Amygdala (tissue), 56 donors: ENCODE results near the gene CTH.
A peak's percentile ranks its signal among the peaks of the same experiment; 100 is the strongest.
"Not testable (repeated sequence)": the region's sequence is repeated elsewhere in the genome, so short reads cannot be mapped to it uniquely, and the experiment has no call there.

ENCODE experiments used
- DNase-seq, 56 donors: peaks; one replicate each; lab custom pipeline; 2025; lab: John Stamatoyannopoulos, UW

Gene CTH

DNA sequence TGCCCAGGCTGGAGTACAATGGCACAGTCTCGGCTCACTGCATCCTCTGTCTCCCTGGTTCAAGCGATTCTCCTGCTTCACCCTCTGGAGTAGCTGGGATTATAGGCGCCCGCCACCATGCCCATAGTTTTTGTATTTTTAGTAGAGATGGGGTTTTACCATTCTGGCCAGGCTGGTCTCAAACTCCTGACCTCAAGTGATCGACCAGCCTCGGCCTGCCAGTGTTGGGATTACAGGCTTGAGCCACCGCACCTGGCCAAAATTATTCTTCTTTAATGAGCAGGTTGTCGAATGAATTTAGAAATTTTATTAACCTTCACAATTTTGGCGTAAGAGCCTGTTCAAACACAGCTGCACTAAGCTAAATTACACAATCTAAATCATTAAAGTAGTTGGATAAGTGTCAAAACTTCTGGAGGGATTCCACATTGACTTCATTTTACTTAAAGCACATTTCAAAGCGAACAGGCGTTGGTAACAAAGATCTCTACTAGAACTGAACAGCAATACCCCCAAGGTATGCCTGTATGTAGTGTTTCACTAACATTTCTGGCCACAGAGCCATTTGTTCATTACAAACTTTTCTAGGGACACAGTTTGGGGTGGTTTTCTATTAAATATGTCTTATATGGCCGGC lies 5.2 kb upstream of the CTH start:
- no peak for DNase-seq

DNA sequence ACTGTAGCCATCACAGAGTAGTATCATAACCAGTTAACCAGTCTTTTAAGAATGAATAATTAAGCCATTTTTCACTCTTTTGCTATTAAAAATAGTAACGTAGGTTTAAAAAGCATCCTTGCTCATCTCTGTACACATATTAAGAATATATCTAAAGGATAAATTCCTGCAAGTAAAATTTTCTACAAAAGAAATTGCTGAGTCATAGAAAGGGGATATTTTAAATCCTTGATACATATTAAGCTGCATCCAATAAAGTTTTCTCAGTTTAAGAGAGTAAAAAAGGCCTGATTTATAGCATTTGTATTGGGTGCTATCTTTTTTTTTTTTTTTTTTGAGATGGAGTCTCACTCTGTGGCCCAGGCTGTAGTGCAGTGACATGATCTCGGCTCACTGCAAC lies 1.9 kb upstream of the CTH start:
- DNase-seq = no peak

DNA sequence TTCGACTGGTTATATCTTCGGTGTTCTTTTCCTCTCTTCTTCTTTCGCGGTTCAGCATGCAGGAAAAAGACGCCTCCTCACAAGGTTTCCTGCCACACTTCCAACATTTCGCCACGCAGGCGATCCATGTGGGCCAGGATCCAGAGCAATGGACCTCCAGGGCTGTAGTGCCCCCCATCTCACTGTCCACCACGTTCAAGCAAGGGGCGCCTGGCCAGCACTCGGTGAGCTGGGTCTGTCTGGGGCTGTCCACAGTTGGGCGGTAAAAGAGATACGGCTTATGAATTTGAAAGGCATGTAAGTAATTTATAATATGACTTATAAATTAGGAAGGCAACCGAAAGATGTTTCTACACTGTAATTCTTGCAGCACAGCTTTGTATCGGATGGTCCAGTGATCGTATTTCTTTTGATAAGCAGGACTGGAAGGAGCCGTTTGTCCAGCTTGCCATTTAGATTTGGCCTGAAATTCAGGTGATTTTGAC lies 334 bp downstream of the CTH start:
- DNase-seq = peak in 3 of 56 donors; percentile 45 to 65 (median 52)

DNA sequence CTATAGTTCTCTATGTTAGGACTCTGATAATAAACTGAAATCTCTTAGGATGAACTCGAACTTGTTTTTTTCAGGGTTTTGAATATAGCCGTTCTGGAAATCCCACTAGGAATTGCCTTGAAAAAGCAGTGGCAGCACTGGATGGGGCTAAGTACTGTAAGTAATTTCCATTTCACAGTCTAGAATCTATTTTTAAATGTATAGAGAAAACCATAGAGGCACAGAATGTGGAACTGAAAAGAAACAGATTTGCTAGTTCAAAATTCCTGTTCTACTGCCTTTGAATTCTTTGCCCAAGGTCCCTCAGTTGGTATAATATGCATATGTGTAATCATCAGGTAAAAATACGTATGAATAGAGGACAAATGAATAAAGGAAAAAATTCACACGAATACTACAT lies 4.8 kb downstream of the CTH start:
- no peak for DNase-seq

DNA sequence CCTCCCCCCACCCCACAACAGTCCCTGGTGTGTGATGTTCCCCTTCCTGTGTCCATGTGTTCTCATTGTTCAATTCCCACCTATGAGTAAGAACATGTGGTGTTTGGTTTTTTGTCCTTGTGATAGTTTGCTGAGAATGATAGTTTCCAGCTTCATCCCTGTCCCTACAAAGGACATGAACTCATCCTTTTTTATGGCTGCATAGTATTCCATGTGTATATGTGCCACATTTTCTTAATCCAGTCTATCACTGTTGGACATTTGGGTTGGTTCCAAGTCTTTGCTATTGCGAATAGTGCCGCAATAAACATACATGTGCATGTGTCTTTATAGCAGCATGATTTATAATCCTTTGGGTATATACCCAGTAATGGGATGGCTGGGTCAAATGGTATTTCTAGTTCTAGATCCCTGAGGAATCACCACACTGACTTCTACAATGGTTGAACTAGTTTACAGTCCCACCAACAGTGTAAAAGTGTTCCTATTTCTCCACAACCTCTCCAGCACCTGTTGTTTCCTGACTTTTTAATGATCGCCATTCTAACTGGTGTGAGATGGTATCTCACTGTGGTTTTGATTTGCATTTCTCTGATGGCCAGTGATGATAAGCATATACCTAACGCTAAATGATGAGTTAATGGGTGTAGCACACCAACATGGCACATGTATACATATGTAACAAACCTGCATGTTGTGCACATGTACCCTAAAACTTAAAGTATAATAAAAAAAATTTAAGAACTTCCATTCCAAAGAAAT lies 8.1 kb downstream of the CTH start:
- DNase-seq = not testable (repeated sequence)

DNA sequence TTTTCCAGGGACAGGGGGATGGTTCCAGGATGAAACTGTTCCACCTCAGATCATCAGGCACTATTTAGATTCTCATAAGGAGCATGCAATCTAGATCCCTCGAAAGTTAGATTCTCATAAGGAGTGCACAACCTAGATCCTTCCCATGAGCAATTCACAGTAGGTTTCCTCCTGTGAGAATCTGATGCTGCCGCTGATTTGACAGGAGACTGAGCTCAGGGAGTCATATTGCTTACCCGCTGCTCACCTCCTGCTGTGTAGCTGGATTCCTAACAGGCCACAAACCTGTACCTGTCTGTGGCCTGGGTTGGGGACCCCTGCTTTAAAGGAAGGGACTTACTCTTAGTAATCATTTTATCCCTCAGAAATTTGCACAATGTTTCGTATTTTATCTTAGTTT lies 9.3 kb downstream of the CTH start:
- no peak for DNase-seq

DNA sequence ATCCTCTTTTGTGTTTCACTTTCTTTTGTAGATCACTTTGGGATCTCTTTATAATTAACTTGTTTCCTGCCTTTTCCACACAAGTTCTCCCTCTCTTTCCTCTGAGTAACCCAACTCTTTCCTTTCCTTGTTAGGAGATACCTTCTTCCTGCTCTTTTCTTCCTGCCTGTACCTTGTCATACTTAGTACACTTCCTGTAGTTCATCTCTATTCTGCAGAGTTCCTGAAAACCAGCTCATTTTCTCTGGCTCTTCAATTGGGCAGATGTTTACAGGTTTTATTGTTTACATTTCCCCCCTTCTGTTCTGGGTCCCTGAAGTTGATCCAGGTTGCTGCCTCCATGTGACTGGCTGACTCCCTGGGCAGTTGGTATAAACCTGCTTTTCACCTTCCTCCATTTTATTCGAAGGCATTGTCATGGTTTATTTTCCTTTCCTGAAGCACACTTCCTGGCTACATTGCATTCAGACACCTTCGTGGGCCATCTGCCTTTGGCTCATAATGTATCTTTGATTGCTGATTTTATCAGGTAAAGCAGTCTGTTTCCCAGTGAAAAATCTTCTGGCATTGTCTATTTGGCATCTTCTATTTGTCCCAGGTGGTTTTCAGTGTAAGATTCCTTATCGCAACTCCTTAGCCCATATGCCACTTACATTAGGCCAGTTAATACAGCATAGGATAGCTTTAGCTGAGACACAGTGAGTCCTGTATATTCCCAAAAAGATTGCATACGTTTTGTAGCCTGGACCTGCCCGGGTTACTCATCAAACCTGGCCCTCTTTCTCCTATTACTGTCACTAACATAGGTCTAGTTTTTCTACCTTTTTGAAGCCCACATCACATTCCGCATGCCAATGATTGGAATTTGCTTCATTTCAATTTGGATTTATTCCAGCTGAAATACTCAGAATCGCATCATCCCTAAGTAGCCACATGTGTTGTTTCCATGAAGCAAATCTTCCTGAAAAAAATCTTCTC lies 15.4 kb downstream of the CTH start:
- DNase-seq = no peak

DNA sequence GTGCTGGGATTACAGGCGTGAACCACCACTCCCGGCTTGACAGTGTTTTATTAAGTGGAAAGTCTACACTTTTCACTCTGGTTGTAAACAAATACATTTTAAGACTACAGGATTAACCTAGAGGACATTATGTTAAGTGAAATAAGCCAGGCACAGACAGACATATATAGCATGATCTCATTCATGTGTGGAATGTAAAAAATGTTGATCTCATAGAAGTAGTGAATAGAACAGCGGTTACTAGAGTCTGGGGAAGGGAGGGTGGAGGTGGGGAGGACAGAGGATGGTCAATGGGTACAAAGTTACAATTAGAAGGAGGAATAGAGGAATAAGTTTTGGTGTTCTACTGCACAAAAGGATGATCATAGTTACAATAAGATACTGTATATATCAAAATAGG lies 16.9 kb downstream of the CTH start:
- DNase-seq = no peak

DNA sequence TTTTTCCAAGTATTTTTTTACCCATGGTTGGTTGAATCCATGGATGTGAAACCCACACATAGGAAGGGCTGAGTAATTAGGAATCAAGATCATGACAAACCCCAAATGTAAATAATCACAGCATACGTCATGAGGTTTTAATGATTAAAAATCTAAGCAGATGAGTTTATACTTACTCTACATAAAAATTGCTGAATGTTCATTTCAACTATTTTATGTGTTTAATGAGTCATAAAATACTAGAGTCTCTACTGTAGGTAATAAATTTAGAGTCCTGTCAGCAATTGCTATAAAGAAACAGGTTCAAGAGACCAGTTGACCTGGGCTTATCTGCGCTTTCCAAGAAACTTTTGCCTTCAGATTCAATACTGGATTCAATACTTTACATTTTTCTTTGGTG lies 18.2 kb downstream of the CTH start:
- no peak for DNase-seq

DNA sequence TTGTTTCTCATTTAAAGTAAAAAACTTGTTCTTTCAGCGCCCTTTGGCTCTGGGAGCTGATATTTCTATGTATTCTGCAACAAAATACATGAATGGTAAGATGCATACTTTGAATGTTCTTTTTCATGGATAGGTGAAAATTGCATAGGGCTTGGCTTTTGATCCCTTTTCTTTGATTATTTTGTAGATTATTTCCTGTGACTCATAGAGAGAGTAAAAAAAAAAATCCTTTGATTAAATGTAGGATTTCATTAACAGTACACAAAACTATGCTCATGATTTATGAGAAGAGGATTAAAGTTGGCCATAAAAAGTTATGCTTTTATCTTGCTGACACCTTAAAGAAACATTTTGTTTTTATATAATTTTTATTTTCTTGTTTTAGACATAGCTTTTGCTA lies 18.7 kb downstream of the CTH start:
- no peak for DNase-seq

DNA sequence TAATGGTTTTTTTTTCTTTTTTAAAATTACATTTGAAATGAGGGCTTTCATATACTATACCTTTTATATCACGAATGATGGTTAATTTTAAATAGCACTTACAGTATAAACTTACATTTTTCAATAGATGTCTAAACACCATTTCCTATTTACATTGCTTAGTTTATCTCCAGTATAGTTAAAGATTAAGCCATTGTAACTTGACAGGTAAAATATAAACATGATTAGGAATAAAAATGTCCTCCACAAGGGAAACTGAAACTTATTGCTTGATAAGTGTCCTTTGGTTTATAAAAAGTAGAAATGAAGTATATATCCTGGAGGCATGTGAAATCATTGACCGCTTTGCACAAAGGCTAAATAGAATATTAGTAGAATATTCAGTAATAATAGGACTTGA lies 20.2 kb downstream of the CTH start:
- DNase-seq = no peak

DNA sequence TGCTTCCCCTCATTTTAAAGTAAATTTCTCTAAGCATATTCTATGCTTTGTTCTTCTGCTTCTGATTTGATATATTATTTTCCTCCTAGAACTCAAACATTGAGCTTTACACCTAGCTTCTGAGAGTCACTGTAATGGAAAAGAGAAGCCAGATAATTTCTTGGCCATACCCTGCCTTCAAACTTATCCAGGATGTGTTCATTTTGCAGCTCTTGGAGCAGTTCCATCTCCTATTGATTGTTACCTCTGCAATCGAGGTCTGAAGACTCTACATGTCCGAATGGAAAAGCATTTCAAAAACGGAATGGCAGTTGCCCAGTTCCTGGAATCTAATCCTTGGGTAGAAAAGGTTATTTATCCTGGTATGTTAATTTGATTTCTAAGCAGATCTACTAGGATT lies 20.8 kb downstream of the CTH start:
- DNase-seq = no peak

DNA sequence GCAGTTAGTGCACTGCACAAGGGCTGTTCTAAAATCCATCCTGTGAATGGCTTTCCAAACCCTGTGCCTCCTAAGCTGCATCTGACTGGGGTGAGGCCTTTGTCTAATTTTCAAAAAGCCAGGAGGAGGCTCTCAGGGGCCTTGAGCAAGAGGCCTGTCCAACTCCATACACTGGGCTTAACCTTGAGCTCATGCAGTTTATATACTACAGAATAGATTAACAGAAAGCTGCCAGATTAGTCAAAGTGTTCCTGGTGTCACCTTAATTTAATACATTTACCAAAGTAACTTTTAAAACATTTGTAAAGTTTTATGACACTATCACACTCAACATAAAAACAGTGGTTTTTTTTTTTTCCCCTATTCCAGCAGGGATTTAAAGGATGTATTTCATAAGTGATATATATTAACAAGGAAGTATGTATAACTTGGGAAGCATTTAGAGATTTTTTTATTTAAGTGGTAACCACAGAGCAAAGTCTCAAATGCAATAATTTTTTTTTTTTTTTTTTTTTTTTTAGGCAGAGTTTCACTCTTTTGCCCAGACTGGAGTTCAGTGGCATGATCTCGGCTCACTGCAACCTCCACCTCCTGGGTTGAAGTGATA lies 23.3 kb downstream of the CTH start:
- no peak for DNase-seq

DNA sequence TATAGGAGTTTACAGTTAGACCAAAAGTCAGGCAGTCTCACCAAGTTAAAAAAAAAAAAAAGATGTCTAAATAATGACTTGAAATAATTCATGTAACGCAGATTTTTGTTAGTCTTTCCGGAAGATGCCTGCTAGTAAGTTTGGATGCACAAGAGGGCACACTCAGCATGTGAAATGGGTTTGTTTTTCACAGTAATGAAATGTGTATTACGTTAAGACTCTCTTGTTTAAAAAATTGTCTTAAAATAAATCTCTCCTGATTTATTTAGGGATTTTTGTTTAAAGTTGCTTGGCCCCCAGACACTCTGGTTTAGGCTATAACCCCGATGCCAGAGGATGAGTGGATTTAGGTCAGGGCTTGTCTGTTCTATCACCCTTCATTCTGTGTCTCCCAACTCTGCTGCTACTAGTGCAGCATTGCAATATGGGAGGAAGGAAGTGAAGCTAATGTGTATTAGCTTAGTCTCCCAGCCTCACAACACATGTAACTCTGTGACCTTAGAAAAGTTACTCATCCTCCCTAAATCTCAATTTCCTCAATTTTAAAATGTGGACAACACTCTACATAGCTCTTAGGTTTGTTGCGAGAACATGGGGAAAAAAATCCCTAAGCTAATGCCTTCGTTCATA lies 25.7 kb downstream of the CTH start:
- peak in 3 of 56 donors; percentile 4 to 7 (median 5) for DNase-seq

DNA sequence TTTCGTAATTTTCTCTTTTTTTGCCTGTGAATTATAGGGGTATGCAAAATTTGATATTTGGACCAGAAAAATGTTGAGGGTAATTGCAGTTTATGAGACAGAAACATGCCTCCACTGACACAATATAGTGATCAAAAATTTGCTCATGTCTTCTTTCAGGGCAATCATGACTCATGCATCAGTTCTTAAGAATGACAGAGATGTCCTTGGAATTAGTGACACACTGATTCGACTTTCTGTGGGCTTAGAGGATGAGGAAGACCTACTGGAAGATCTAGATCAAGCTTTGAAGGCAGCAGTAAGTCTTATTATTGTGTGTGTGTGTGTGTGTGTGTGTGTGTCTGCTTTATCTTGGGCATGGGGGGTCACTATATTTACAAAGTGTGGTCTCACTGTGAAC lies 27.5 kb downstream of the CTH start:
- no peak for DNase-seq

DNA sequence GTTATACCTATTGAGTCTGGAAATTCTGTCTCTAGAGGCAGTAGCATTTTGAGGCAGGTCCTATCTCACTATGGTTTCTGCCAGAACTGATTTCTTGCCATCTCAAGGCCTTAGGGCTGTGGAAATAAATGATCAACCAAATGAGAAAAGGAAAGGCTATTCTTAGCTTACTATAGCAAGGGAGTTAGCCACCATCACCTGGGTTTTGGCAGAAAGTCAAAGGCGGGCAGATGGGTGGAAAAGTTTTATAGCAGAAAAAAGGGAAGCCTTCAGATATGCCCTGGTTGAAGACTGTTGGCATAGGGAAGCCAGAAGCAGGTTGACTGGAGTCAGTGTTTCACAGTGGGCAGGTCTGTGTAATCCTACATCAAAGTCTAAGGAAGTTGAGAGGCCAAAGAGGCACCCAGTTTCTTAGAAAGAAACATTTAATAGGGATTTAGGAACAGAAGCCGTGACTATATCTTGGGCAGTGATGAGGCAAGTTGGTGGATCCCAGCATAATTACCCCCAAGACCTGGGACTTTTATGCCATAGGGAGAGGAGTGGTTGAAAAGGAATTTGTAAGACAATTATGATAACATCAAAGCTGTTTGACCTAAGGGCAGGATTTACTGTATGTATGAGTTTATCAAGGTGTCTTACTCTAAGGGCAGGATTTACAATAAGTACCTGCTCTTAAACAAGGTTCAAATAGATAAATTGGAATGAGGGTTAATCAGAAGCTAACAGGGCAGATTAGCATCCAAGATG lies 29.7 kb downstream of the CTH start:
- no peak for DNase-seq

DNA sequence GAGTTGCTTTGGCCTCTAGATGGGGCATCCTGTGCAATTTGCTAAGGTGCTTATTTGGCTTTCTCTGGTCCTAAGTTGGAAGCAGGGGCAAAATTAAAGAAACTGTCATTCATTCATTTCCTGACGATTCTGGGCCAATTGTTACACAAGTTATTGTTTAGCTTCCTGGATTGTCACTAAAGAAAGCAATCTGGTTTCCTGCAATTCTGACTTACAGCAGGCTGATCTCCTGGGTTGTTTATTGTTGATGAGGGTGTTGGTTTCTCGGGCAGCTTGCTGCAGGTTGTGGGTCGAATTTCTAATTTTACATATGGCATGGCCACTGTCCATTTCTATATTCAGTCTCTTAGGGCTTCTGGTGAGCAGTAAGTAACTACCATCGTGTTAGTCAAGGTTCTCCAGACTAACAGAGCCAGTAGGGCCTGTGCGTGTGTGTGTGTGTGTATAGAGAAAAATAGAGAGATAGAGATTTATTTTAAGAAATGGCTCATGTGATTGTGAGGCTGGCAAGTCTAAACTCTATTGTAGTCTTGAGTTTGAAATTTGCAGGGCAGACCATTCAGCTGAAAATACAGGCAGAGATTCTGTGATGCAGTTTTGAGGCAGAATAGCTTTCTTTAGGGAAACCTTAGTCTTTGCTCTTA lies 30.4 kb downstream of the CTH start:
- no peak for DNase-seq

DNA sequence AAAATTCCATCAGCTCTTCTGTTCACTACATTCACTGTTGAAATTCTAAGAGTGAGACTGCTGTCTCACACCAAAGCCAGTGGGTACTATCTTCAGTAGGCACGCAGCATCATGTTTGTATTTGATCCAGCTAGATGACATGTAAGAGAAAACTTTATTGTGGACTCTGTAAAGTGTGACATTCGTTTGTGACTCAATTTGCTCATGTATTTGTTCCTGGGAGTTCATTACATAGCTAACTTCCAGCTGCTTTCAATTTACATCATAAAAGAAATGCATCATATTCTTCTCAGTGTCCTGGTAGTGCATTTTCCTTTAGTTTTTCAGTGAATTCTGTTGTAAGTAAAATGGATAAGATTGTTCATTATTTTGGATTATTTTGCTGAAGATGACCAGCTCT lies 31.4 kb downstream of the CTH start:
- DNase-seq = no peak

DNA sequence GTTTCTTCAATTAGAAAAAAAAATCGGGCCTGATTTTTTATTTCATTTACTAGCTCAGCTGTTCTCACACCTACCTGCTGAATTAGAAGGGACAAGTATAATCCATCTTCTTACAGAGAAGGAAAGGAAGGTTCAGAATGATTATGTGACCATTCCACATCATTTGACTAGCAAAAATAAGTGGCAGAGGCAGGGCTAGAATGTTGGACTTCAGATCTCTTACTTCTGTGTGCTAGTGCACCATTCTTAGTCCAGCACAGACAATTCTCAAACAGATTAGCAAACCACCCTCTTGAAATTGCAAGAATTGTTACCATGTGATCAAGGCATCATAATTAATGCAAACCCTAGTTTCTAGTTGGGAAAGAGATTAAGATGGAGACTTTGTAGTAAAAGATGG lies 32.7 kb downstream of the CTH start:
- DNase-seq = no peak
